ENCODE measurements around the gene USB1. TPM values are rescaled to one million over a fixed set of nuclear protein-coding genes. Genes with fewer than 3 reads are reported as not detected.

USB1 gene
- total RNA-seq, 1 donor from 2014 or later: 60.9 TPM

DNA sequence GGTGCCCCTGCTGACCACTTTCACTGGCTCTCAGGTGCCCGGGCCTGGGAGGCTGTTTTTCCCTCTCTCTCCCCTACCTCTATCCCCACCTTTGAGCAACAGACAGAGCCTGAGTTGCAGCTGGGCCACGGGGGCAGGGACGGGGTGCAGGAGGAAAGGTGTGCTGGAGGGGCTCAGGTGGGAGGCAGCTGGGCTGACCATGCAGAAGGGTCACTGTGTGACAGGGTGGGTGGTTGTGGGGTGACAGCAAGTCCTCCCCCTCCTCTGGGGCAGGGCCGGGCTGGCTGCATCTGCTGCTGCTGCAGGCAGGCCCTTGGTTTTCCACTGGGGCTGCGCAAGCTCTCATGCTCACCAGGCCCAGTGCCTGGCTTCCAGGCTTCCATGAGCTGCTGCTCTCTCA, 7.3 kb upstream of the USB1 start:
- intact Hi-C loops (cut with micrococcal nuclease): no loop called here

DNA sequence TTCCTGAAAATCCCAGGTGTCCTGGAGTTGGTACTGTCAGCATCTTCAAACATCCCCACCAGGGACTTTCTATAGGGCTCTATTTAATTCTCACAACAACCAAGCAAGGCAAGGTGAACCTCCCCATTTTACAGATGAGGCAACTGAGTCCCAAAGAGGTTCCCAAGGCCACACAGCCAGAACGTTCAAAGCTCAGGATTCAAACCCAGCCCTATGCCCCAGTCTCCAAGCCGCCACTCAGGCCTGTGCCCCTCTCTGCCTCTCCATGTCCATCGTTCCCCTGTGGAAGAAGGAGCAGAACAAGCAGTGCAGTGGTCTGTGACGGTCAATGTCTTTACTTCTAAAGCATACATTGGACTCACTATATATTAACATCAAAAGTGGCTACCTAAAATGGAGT, 6.8 kb upstream of the USB1 start:
- intact Hi-C loops (cut with micrococcal nuclease): no loop called here

DNA sequence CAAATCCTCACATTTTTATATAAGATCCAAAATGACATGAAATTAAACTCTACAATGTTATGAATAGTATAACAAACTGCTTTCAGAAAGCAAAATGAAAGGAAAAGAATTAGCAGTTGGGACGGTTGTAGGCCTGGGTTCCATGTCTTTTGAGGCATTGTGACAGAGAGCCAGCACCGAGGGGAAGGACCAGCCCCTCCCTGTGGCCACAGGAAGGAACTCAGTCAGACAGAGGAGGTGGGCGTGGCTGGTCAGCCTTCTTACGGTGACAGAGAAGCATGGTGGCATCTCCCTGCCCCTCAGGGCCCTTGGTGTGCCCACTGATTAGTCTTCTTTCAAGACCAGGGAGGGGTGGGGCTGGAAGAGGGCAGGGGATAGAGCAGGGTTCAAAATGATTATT, 6.4 kb upstream of the USB1 start:
- intact Hi-C loops (cut with micrococcal nuclease): no loop called here

DNA sequence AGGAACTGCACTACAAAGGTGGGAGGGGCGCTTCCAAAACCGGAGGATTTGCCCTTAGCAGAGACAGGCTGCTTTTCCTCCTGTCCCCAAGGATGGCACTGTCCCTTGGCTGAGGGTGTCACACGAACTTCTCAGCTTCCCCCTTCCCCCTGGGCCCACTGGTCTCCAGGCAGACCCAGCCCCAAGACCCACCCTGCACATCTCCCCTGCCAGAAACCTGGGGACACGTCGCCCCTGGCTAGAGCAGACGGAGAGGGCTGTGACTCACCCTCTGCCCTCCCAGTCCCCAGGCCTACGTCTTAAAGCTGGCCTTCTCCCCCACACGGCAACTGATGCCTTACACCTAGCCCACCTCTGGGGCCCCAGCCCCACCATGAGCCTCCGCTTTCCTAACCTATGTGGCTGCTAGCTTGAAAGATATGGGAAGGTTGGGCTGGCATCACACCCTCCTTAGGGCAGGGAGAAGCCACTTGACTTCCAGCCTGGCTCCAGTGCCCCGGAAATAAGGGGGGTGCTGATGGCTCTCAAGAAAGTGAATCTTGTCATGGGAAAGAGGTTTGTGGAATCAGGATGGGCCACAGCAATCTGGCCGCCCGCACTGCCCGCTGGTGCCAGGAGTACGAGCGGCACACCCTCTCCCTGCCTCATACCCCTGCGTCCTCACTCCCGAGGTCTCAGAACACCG, 5.3 kb upstream of the USB1 start:
- intact Hi-C loops (cut with micrococcal nuclease): no loop called here

DNA sequence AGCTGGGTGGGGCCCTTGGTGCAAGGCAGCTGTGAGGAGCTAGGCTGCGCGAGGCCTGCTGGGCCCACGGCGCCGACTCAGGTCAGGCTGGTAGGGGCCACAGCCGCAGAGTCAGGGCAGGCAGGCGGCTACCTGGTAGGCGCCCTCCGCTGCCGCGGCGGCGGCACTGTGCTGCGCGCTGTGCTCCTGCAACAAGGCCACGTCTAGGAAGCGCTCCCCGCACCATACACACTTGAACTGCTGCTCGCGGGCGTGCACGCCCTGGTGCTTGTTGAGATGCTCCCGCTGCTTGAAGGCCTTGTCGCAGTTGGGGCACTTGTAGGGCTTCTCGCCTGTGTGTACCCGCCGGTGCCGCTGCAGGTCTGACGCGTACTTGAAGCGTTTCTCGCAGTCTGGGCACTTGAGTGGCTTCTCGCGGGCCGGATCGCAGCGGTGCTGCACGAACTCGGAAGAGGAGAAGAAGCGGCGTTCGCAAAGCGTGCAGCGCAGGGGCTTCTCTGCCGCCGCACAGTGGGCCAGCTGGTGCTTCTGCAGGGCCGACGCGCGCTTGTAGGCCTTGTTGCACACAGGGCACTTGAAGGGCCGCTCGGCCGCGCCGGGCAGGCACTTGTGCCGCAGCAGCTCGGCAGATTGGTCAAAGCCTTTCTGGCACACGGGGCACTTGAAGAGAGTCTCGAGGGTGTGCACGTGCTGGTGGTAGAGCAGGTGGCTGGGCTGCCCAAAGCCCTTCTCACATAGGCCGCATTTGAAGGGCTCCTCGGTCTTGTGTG, 4.6 kb upstream of the USB1 start:
- intact Hi-C loops (cut with micrococcal nuclease): no loop called here

DNA sequence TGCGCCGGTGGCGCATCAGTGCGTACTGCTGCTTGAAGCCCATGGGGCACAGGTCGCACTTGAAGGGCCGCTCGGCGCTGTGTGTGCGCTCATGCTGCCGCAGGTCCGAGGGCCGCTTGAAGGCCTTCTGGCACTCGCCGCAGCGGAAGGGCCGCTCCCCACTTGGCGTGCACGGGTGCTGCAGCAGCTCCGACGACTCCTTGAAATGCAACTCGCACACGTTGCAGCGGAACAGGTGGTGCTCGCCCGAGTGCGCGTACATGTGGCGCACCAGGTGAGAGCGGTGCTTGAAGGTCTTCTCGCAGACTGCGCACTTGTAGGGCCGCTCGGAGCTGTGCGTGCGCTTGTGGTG, 4.1 kb upstream of the USB1 start:
- intact Hi-C loops (cut with micrococcal nuclease): no loop called here

DNA sequence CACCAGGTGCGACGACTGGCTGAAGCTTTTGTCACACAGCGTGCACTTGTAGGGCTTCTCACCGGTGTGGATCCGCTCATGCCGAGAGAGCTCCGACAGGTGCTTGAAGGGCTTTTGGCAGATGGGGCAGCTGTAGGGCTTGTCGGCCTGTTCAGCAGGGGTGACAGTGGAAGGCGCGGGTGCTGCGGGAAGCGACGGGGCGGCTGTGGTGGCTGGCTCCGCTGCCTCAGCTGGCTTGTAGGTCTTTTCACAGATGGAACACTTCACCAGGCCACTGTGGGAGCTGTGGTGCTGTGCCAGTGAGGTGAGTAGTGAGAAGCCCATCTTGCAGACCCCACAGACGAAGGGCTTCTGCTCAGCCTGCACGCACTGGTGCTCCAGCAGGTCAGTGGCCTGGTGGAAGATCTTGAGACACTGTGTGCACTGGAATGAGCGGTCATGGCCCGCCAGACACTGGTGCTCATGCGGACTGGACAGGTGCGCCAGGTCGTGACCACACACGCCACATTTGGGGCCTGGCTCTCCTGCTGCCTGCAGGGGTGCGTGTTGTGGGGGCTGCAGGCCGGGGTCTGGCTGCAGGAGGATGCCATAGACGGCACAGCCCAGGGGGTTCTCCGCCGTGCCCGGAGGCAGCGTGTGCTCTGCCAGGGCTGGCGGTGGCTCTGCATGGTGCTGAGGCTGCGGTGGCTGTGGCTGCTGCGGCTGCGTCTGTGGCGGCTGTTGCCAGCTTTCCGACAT, 3.5 kb upstream of the USB1 start:
- intact Hi-C loops (cut with micrococcal nuclease): loop anchor here (1.0 to 2.0 kb wide), 4 partner anchors 27 to 241 kb away; no protein-coding TSS in a partner anchor

DNA sequence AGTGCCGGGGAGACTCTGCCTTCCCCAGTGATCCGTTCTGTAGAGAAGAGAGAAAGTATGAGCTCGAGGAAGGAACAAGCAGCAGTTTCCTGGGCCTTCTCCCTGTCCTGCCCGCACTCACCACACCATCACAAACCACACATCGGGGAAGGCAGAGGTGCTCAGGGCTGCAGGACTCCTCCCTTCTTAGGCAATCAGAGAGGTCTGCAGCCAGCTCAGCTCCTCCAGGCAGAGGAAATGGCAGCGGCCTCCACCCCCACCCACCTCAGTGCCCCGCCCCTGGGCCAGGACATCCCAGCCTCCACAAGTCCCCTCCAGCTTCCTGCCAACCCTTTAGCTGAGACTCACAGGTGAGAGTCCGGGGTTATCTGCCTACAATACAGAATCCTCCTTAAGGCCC, 2.7 kb upstream of the USB1 start:
- intact Hi-C loops (cut with micrococcal nuclease): loop anchor here (1.0 to 2.0 kb wide), 4 partner anchors 26 to 242 kb away; no protein-coding TSS in a partner anchor

DNA sequence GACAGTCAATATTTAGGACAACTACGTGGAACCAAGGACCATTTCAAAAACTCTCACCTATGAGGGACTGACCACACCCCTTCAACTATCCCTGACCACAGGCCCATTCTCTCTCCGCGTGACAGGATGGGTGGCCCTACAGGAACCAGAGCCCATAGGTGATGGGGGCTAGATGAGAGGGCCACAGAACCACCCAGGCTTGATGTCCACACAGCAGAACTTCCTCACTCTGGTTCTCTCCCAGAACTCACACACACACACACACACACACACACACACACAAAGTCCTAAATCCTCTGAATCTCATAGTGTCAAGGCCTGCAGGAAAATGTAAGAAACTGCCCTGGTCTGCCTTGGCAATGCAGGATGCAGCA, 2.2 kb upstream of the USB1 start:
- intact Hi-C loops (cut with micrococcal nuclease): loop anchor here (1.0 to 2.0 kb wide), 4 partner anchors 25 to 242 kb away; no protein-coding TSS in a partner anchor

DNA sequence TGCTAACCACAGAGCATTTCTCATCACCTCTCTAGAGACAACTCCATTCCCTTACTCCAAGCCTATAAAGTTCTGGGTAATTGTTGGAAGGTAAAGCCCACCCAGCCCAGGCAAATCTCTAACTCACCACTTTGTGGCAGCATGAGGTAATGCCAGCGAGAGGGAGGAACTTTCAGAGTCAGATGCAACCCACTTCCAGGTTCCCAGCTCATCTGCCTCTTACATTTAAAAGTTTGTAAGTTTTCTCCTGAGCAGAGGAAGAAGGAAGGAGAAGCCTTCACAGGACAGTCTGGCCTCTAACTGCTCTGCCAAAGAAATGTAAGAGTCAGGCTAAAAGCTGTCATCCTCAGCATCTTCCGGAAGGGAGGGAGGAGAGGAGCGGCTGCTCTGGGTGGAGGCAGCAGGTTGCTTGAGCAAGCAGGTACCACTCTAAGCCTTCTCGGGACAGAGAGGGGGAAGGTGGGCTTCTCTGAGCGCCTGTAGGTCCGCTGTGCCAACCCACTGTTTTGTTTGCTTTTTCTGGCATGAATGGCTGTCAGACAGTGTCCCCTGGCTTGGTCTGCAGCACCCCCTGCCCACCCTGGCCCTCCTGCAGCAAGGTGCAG, 1.7 kb upstream of the USB1 start:
- intact Hi-C loops (cut with micrococcal nuclease): loop anchor here (2.0 kb wide), 3 partner anchors 189 to 243 kb away; no protein-coding TSS in a partner anchor

DNA sequence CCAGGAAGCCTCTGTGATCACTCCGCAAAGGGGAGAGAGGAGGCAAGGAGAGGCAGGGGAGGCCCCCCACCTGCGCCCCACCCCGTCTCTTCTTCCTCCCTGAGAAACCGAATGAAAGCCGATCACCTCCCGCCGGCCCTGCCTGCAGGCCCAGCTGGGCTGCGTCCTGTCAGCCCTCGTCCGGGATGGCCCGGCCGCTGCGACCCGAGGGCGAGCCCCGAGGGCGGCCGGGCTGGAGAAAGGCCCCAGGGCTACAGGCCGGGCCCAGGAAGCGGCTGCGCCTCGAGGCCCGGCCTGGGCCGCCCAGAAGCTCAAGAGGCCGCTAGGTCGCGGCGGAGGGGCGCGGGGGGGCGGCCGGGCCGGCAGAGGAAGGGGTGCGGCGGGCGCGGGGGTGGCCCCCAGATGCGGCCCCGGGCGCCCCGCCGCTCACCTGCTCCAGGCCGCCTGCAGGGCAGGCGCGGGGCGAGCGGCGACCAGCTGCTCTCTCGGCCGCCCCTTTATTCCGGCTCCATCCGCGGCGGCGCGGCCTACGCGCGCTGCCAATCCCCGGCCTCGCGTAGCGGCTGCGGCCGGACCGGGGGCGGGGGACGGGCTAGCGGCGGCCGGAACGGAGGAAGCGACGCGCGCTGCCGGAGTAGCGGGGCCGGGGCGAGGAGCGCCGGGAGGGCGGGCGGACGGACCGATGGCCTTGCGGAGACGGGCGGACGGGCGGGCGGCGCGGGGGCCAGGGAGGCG, 1.1 kb upstream of the USB1 start, which contains the start of gene ZNF319:
ZNF319 (minus strand) TSS at position 702 of the 735 bp plus-strand sequence. CDS start 2,407 bp downstream, outside the sequence.
- intact Hi-C loops (cut with micrococcal nuclease): loop anchor here (1.0 to 5.0 kb wide), 8 partner anchors 129 to 423 kb away; partner anchors contain the start of genes CFAP20, GINS3 and KATNB1

DNA sequence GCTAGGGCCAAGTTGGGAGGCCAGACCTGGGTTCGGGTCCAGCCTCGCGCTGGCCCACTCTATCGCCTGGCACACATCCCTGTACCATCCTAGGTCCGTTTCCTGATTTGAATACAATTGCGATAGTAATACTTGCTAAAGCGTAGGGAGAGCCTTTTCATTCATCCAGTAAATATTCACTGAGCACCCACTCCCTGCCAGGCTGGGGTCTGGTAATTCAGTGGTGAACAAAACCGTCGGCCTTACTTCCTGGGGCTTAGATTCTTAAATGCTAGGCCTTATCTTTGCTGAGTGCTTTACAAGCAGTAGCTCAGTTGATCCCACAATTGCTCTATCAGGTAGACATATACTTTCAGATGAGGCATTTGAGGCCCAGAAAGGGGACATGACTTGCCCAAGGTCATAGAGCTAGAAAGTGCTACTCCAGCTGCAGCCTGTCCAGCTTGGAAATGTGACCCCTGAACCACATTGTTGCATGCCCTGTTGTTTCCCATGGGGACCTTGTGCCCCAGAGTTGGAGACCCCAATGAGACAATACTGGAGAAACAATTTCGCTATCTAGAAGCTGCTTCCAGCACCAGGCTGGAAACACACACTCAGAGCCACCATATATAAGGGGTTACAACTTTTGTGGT, 691 bp downstream of the USB1 start:
- intact Hi-C loops (cut with micrococcal nuclease): loop anchor here (1.0 to 5.0 kb wide), 6 partner anchors 17 to 702 kb away; partner anchors contain the start of gene GINS3

DNA sequence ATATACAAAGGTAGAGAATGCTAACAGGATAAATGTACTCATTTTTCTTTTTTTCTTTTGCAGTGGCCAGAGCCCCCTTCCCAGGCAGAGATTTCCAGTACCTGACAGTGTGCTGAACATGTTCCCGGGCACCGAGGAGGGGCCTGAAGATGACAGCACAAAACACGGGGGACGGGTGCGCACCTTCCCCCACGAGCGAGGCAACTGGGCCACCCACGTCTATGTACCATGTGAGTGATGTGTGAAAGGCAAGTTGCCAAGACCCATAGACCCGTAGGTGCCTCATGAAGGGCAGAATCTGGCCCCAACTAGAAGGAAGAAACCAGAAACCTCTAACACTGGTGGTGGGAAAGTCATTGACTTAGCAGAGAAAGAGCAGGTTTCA, 1.2 kb downstream of the USB1 start:
- intact Hi-C loops (cut with micrococcal nuclease): loop anchor here (5.0 kb wide), 1 partner anchor 410 kb away; no protein-coding TSS in a partner anchor

DNA sequence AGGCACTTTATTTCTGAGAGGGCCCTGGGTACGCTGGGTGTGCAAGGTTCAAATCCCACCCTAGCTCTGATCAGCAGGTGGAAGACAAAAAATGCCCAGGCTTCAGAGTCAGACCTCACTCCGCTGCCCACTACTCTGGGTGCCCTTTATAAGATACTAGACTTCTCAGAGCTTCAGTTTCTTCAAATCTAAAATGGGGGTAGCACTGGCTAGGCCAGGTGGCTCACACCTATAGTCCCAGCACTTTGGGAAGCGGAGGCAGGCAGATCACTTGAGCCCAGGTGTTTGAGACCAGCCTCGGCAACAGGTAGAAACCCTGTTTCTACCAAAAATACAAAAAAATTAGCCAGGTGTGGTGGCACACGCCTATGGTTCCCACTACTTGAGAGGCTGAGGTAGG, 1.7 kb downstream of the USB1 start:
- intact Hi-C loops (cut with micrococcal nuclease): loop anchor here (5.0 kb wide), 1 partner anchor 411 kb away; no protein-coding TSS in a partner anchor

DNA sequence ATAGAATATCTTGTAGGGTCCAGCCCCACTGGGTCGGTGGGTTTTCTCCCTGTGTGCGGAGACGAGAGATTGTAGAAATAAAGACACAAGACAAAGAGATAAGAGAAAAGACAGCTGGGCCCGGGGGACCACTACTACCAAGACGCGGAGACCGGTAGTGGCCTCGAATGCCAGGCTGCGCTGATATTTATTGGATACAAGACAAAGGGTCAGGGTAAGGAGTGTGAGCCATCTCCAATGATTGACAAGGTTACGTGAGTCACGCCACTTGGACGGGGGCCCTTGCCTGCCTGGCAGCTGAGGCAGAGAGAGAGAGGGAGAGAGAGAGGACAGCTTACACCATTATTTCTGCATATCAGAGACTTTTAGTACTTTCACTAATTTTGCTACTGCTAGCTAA, 3.5 kb downstream of the USB1 start:
- intact Hi-C loops (cut with micrococcal nuclease): loop anchor here (1.0 to 5.0 kb wide), 2 partner anchors 105 to 412 kb away; no protein-coding TSS in a partner anchor

DNA sequence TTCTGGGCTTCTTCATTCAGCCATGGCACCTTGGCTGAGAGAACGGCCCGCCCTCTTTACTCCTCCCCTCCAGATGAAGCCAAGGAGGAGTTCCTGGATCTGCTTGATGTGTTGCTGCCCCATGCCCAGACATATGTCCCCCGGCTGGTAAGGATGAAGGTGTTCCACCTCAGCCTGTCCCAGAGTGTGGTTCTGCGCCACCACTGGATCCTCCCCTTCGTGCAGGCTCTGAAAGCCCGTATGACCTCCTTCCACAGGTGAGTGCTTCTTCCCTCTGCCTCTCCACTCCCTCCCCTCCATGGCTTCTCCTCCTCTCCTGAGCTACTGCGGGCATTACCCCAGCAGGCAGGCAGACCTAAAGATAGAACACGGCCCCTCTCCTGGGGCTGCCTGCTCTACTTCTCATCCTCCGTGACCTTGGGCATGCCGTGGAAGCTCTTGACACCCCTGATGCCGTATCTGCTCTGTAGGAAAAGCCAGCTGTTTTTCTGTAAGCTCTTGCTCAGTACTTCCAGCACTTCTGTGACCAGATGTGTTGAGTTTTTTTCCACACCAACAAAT, 8.7 kb downstream of the USB1 start:
- intact Hi-C loops (cut with micrococcal nuclease): no loop called here

DNA sequence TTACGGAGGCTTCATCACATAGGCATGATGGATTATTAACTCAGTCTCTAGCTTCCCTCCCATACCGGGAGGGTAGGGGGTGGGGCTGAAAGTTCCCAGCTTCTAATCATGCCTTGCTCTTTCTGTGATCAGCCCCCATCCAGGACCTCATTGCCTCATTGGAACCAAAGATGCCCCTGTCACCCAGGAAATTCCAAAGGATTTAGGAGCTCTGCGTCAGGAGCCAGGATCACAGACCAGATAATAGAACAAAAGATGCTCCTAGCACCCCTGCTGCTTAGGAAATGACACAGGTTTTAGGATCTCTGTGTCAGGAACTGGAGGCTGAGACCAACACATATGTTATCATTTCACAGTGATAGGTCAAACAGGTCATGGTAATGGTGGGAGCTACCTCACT, 9.7 kb downstream of the USB1 start:
- intact Hi-C loops (cut with micrococcal nuclease): no loop called here

DNA sequence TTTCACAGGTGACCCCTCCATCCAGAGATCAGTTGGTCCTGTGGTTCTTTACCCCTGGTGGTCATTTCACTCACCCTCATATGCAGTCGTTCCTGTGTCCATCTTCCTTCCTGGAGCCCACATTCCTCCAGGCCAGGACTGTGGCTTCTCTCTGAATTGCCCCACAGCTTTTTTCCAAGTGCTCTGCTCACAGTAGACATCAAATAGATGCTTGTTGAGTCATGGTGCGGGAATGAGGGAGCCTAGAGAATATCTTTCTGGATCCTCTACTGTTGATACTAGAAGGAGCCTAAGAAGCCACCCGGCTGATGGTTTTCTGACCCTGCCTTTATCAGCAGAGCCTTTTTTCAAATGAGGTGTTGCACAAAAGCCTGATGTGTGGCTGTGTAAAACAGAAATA, 10.4 kb downstream of the USB1 start:
- intact Hi-C loops (cut with micrococcal nuclease): no loop called here

DNA sequence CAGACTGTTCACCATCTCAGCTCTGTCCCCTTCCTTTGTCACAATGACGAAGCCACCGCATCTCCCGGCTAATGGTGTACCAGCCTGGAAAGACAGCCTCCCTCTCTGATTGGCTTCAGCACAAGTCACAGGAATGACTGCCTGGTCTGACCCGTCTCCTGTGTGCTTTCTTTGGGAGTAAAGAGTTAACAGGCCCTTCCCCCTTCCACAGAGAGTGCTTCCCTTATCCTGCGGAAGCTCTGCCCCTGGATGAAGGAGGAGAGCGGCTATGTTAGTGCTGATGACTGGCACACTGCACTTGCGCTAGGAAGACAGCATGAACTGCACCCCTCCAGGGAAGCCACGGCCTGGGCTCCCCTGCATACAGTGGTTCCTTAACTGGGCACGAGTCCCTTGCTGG, 11.3 kb downstream of the USB1 start:
- intact Hi-C loops (cut with micrococcal nuclease): no loop called here
